OCI-LY1 (cell line): ENCODE measurements around the gene BRD1.
A peak's percentile ranks its signal among the peaks of the same experiment; 100 is the strongest.

Experiments
- H2AFZ ChIP-seq: fragments of 200-600 bp; sonication (generic), shearing (Covaris generic); 2 replicates; pipeline ENCODE4 v1.6.0; 2014; ENCODE audit warnings: antibody characterized with exemption, mild to moderate bottlenecking, low read length
- H3F3A ChIP-seq: fragments of 200-600 bp; sonication (generic), shearing (Covaris generic); 2 replicates; pipeline ENCODE4 v1.6.0; 2014; ENCODE audit warnings: mild to moderate bottlenecking, antibody characterized with exemption, low read length, moderate library complexity; ENCODE audit not compliant: insufficient read depth
- H3K27ac ChIP-seq: fragments of 200-600 bp; sonication (generic); 2 replicates; pipeline ENCODE4 v1.5.1; 2014; ENCODE audit warnings: low read length, mixed run types, mild to moderate bottlenecking, low read depth; ENCODE audit not compliant: poor library complexity, severe bottlenecking
- H3K27me3 ChIP-seq: fragments of 200-600 bp; sonication (generic); 2 replicates; pipeline ENCODE4 v1.6.0; 2014; ENCODE audit warnings: antibody characterized with exemption, mild to moderate bottlenecking, low read length, moderate library complexity; ENCODE audit not compliant: insufficient read depth
- H3K36me3 ChIP-seq: fragments of 200-600 bp; sonication (generic); 2 replicates; pipeline ENCODE4 v1.6.1; 2014; ENCODE audit warnings: mild to moderate bottlenecking, antibody characterized with exemption, low read length, moderate library complexity, mixed read lengths; ENCODE audit not compliant: insufficient read depth
- H3K4me1 ChIP-seq: fragments of 200-600 bp; sonication (generic); 2 replicates; pipeline ENCODE4 v1.5.1; 2014; ENCODE audit warnings: mild to moderate bottlenecking, low read length, moderate library complexity; ENCODE audit not compliant: insufficient read depth, severe bottlenecking
- H3K4me2 ChIP-seq: fragments of 200-600 bp; sonication (generic), shearing (Covaris generic); 2 replicates; pipeline ENCODE4 v1.6.1; 2014; ENCODE audit warnings: low read length
- H3K4me3 ChIP-seq: fragments of 200-600 bp; sonication (generic); 2 replicates; pipeline ENCODE4 v1.5.1; 2014; ENCODE audit warnings: low read length, low read depth, mild to moderate bottlenecking, mixed read lengths; ENCODE audit not compliant: poor library complexity, severe bottlenecking
- H3K79me2 ChIP-seq: fragments of 200-600 bp; shearing (Covaris generic); 2 replicates; pipeline ENCODE4 v1.6.1; 2016; ENCODE audit warnings: mixed run types, low read length, mixed read lengths; ENCODE audit not compliant: insufficient read depth
- H3K9ac ChIP-seq: fragments of 200-600 bp; sonication (generic), shearing (Covaris generic); 2 replicates; pipeline ENCODE4 v1.6.1; 2014; ENCODE audit warnings: mild to moderate bottlenecking, low read length, mixed read lengths
- H3K9me2 ChIP-seq: fragments of 200-600 bp; sonication (generic), shearing (Covaris generic); 2 replicates; pipeline ENCODE4 v1.6.1; 2014; ENCODE audit warnings: low read depth, mild to moderate bottlenecking, low read length, mixed read lengths
- H3K9me3 ChIP-seq: fragments of 200-600 bp; shearing (Covaris generic); 2 replicates; pipeline ENCODE4 v1.6.1; 2014; ENCODE audit warnings: low read length, mixed read lengths
- H4K20me1 ChIP-seq: fragments of 200-600 bp; sonication (generic), shearing (Covaris generic); 2 replicates; pipeline ENCODE4 v1.6.0; 2016; ENCODE audit warnings: mild to moderate bottlenecking, low read length; ENCODE audit not compliant: insufficient read depth
- EZH2 ChIP-seq: fragments of 200-600 bp; sonication (generic), shearing (Covaris generic); IDR thresholded peaks from 2 replicates; pipeline ENCODE4 v1.8.0; 2017; ENCODE audit warnings: borderline replicate concordance, mixed run types, mild to moderate bottlenecking, antibody characterized with exemption, low read length, moderate library complexity, mixed read lengths
- TF ChIP-seq, protein P1 (sequence below): fragments of 200-600 bp; sonication (generic), shearing (Covaris generic); IDR thresholded peaks from 2 replicates; pipeline ENCODE4 v1.5.1; 2017; ENCODE audit warnings: mild to moderate bottlenecking, antibody characterized with exemption, low read length, moderate library complexity, mixed read lengths

BRD1 gene

DNA sequence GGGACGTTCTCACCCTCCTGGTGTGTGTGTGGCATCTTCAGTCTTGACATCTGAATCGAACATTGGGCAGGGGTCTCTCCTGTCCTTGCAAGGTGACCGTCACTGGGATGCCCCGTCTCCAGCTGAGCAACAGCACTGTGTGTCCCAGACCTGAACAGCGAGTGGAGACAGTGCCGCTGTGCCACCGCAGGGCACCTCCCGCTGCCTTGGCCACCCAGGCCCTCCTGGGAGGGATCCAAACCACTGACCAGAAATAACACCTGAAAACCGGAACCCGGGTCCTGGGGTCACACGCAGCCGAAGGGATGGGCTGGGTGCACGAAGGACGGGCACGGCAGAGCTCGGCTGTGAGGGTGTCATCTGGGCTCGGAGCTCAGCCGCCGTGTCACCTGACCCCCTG is 102.2 kb downstream of the BRD1 start:
- Histone ChIP-seq H3K27me3 (0 out of 2 replicates have a peak, but pooled peaks cover 6% of the 10 kb centered on the region), H3K4me1 (peaks cover 7% of the 10 kb centered on the region), H4K20me1 (no peaks in the 10 kb centered on the region), H3K27ac (no peak overlapping the region), H3K4me2 (no peak overlapping the region), H3K79me2 (no peaks in the 10 kb centered on the region), H3F3A (no peaks in the 10 kb centered on the region), H3K9me3 (no peaks in the 10 kb centered on the region), H3K9me2 (no peaks in the 10 kb centered on the region), H3K36me3 (no peaks in the 10 kb centered on the region), H2AFZ (no peak overlapping the region), H3K9ac (no peak overlapping the region), H3K4me3 (no peak overlapping the region)
- no peak for TF ChIP-seq EZH2
- TF ChIP-seq, protein P1, sequence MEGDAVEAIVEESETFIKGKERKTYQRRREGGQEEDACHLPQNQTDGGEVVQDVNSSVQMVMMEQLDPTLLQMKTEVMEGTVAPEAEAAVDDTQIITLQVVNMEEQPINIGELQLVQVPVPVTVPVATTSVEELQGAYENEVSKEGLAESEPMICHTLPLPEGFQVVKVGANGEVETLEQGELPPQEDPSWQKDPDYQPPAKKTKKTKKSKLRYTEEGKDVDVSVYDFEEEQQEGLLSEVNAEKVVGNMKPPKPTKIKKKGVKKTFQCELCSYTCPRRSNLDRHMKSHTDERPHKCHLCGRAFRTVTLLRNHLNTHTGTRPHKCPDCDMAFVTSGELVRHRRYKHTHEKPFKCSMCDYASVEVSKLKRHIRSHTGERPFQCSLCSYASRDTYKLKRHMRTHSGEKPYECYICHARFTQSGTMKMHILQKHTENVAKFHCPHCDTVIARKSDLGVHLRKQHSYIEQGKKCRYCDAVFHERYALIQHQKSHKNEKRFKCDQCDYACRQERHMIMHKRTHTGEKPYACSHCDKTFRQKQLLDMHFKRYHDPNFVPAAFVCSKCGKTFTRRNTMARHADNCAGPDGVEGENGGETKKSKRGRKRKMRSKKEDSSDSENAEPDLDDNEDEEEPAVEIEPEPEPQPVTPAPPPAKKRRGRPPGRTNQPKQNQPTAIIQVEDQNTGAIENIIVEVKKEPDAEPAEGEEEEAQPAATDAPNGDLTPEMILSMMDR, result no peak

DNA sequence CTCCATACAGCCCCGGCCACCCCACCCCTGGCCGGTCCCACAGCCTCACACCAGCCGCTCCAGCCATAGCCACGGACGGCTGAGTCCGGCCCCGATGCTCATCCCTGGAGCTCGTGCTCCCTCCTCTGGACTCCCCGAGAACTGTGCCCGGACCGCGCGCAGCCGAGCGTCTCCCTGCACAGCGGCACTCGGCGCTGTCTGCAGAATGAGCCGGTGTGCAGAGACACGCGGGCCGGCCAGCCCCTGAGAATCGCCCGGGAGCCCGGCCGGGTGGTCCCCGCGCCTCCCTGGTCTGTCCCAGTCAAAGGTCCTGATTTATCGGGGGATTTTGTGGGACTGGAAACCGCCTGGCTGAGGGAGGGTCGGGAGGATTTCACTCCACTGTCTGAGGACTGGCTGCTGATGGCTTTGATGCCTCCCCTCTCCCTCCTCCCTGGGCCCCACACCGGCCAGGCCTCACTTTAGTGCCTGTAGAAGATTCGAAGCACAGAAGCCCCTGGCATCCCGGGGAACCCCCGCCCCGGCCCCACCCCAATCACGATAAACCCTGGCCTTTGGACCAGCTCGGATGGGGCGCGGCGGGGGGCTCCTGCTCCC is 102.7 kb downstream of the BRD1 start:
- Histone ChIP-seq H3K9me3 (no peaks in the 10 kb centered on the region), H3K79me2 (no peaks in the 10 kb centered on the region), H3K4me3 (peak overlapping the region; percentile 28), H3K9ac (no peak overlapping the region), H3K4me2 (peak overlapping the region; percentile 33; the same call in 1 of the 2 replicates), H3K27ac (no peak overlapping the region), H2AFZ (no peak overlapping the region), H3K9me2 (no peaks in the 10 kb centered on the region), H3K36me3 (no peaks in the 10 kb centered on the region), H4K20me1 (no peaks in the 10 kb centered on the region), H3K4me1 (peaks cover 7% of the 10 kb centered on the region), H3K27me3 (0 out of 2 replicates have a peak, but pooled peaks cover 6% of the 10 kb centered on the region), H3F3A (no peaks in the 10 kb centered on the region)
- TF ChIP-seq, protein P1, result peak; percentile 51
- TF ChIP-seq EZH2, result no peak

DNA sequence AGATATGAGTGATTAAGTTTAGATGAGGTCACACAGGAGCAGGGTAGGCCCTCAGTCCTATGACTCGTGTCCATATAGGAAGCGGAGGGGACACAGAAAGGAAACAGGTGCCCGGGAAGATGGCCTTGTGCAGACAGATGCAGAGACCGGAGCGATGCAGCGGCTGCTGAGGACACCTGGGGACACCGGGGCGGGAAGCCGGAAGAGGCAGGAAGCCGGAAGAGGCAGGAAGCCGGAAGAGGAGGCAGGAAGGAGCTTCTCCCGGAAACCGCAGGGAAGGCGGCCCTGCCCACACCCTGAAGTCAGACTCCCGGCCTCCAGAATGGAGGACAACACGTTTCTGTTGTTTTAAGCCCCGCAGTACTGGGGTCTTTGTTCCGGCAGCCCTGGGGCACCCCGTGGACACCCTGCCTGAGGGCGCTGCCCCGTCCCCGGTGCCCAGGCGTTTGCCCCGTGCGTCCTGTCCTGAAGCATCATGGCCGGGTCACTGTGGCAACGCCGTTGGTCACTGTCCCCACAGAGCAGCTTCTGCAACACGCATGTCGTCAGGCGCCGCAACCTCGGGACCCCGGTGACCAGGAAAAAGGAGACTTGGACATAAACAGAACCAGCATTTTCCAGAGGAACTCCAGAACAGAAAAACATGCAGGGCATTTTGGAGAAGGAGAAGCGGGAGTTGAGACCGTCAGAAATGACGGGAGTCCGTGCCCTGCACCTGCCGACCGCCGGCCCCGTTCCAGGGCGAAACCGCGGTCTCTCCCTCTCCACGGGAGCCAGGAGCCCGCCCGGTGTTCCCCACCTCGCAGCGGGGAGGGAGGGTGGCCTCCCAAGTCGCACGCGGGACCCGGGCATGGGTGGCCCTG is 103.4 kb downstream of the BRD1 start:
- Histone ChIP-seq H3K4me2 (peak overlapping the region; percentile 33), H2AFZ (no peak overlapping the region), H3K4me3 (peak overlapping the region; percentile 28), H3K4me1 (peaks cover 7% of the 10 kb centered on the region), H3K9me3 (no peaks in the 10 kb centered on the region), H3K36me3 (no peaks in the 10 kb centered on the region), H3K9me2 (no peaks in the 10 kb centered on the region), H3F3A (no peaks in the 10 kb centered on the region), H3K27me3 (0 out of 2 replicates have a peak, but pooled peaks cover 6% of the 10 kb centered on the region), H3K27ac (no peak overlapping the region), H3K9ac (no peak overlapping the region), H4K20me1 (no peaks in the 10 kb centered on the region), H3K79me2 (no peaks in the 10 kb centered on the region)
- no peak for TF ChIP-seq EZH2
- TF ChIP-seq, protein P1, result no peak
